Epidermal melanocyte (primary cell): ENCODE measurements around the gene NBEAL2.

Experiments used
- DNase-seq: peaks from one replicate; pipeline ENCODE4 v3.0.0; 2011; ENCODE audit warnings: low spot score; ENCODE audit not compliant: insufficient read length

Gene NBEAL2, protein sequence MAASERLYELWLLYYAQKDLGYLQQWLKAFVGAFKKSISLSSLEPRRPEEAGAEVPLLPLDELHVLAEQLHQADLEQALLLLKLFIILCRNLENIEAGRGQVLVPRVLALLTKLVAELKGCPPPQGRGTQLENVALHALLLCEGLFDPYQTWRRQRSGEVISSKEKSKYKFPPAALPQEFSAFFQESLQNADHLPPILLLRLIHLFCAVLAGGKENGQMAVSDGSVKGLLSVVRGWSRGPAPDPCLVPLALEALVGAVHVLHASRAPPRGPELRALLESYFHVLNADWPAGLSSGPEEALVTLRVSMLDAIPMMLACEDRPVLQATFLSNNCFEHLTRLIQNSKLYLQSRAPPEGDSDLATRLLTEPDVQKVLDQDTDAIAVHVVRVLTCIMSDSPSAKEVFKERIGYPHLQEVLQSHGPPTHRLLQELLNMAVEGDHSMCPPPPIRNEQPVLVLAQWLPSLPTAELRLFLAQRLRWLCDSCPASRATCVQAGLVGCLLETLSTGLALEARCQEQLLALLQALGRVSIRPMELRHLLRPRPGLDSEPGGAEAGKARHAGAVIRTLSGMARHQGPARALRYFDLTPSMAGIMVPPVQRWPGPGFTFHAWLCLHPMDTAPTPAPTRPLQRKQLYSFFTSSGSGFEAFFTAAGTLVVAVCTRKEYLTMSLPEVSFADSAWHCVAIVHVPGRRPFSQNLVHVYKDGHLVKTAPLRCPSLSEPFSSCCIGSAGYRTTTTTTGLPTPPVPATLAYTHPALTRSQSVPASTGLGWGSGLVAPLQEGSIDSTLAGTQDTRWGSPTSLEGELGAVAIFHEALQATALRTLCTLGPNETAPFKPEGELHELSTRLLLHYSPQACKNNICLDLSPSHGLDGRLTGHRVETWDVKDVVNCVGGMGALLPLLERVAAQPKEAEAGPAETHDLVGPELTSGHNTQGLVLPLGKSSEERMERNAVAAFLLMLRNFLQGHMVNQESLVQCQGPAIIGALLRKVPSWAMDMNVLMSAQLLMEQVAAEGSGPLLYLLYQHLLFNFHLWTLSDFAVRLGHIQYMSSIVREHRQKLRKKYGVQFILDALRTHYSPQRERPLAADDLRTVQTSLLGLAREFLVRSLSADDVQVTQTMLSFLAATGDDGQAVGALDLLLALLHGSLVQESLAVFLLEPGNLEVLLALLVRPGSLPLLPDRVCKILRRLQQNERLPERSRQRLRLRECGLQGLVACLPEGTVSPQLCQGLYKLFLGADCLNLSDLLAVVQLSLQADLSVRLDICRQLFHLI (N-terminal part only)

DNA sequence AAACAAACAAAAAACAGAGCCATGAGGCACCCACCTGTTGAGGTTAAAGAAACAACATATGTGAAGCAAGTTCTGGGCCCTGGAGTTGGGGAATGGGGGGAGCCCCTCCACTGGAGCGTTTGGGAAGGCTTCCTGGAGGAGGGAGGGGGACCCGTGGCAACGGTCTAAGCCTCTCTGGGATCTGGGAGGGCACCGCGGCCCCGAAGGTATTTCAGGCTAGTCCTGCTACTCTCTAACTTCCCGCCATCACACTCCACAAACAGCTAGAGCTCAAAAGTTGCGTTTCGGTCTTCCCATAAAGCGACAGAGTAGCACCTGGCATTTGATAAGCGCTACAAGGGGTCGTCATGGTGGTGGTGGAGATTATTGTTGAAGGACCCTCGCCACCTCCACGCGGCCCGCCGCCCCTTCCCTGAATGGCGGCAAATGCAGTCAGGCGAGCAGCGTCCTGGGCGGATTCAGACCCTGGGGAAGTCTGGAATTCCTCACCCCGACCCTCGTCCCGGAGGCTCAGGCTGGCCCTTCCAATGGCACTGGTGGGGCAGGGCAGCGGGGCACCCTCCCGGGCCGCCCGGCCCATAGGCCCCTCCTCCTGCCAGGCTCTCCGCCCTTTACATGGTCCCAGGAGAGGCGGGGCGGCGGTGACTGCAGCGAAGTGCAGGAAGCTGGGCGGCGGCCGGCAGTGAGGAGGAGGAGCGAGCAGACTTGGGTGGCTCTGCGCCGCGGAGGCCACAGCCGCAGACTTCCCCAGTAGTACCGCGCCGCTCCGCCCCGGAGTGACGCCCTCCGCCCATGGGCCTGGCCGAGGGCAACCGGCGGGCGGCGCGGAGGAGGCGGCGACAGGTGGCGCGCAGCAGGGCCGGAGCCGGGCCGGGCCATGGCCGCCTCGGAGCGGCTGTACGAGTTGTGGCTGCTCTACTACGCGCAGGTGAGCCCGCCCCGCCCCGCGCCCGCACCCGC is at the start of gene NBEAL2:
Gene NBEAL2, plus strand, starts transcription at position 682 of the 960 bp plus-strand sequence. Its CDS starts 196 bp downstream, at position 878.
- DNase-seq: peak; percentile 95

- no peak for DNase-seq
Measured at GRCh38 chr3:46930166-46930944, 49.1 kb upstream of the NBEAL2 start.

- DNase-seq: peak; percentile 76
Measured at GRCh38 chr3:46930945-46931403, 48.5 kb upstream of the NBEAL2 start.

- DNase-seq: peak; percentile 76
Measured at GRCh38 chr3:46931631-46932331, 47.7 kb upstream of the NBEAL2 start.

GRCh38 chr3:46932455-46933225 is 46.8 kb upstream of the NBEAL2 start:
- no peak for DNase-seq

DNA sequence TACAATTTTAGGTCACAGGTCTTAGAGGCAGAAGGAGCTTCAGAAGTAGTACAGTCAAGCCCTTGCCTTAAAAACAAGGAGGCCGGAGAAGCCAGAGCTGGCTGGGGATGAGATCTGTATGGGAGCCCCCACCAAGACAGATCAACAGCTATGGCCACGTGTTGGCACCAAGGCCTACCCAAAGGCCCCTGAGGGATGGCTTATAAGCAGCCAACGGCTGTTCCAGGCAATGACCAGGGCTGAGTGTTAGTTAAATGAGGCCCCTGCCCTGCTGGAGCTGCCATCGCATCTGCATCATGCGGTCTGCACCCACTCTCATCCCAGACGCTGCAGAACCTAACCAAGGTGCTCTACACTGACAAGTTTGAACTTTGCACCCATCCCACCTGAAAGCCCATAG is 46.2 kb upstream of the NBEAL2 start:
- no peak for DNase-seq

GRCh38 chr3:46934072-46934471 is 45.4 kb upstream of the NBEAL2 start:
- no peak for DNase-seq

DNA sequence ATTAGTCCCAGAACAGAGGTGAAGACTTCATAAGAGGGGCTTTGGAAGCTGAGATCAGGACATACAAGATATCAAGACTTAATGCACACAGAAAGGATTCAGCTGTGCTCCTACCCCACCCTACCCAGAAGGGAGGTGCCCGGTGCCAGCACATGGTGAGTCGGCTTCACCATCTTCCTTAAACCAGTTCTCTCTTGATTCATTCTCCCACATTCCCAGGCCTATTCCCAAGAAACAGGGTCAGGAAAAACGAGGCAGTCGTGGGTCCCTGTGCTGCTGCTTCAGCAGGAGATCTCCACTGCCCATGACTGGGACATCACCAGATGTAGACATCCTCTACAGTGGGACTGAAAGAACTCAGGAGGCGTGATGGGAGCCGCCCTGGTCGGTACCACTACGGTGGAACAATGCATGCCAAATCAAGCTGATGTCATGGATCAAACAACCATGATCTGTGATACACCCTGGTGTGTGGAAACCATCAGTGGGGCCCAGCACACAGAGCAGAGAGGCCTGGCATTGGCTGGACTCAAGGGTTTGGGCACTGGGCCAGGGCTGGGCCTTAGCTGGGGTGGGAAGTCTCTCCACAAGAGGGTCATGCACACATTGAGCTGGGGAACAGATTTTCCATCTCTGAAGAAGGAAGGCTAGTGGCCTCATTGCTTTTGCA is 44.8 kb upstream of the NBEAL2 start:
- DNase-seq: no peak

DNA sequence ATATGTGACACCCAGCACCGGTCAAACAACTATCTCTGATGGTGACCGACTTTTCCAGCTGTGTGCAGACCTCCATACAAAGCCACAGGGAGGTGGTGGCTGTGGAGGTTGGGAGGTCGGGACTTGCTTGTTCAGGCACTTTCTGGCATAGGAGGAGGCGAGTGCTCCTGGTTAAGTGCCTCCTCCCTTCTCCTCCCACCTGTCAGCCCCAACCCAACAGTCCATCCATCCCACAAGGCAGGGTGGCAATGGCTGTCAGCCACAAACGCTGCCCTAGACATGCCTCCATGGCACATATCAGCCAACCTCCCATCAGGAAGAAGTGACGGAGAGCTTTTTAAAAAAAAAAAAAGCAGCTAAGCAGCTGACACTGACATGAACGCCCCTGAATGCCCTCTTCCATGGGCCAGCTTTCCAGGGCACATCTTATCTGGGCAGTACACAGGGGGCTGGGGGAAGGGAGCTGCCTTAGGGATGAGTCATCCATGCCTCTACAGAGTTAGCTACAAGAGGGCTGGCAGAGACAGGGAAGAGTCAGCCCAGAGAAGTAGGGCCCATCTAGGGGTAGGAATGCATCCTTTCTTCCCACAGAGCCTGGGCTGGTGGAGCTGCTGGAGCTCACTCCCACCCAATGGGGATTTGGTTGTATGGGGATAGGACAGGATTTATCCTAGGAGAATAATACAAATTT is 44.2 kb upstream of the NBEAL2 start:
- DNase-seq: peak; percentile 88

GRCh38 chr3:46935989-46936558 is 43.4 kb upstream of the NBEAL2 start:
- DNase-seq: no peak

DNA sequence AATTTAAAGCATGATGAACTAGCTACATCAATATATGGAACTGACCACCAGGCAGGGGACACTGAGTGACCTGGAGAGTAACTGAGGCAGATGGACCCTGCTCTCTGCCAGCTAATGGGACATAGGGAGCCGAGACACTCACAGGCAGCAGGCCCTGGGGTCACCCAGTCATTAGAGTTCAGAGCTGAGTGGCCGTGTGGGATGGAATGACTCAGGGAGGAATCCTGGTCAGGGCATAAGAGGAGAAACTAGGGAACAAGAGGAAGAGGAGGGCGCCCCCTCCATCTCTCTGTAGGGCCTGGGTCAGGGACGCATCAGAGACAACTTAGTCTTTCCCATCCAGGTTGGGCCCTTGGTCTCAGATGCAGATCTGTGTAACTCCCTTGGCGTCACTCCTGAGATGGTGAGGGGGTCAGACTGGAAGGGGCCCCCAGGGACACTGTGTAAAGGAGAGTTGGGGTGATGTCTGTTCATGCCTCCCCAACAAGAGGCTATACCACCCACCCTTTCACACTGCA is 42.7 kb upstream of the NBEAL2 start:
- DNase-seq: no peak

DNA sequence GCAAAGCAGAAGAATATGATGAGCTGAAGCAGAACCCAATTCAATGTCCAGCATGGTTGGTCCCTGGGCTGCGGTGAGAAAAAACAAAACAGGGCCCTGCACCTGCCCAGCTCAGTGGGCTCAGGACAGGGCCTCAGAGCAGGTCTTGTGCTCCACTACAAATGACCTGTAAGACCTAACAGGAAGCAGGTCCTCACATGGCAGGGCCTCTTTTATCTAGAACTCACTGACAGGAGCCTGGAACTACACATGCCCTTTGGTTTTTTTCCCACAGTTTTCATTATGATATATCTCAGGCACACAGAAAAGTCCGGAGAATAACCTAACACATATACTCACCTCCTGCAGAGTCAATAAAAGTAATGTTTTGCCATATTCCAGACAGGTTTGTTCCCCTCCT is 41.3 kb upstream of the NBEAL2 start:
- DNase-seq: no peak

DNA sequence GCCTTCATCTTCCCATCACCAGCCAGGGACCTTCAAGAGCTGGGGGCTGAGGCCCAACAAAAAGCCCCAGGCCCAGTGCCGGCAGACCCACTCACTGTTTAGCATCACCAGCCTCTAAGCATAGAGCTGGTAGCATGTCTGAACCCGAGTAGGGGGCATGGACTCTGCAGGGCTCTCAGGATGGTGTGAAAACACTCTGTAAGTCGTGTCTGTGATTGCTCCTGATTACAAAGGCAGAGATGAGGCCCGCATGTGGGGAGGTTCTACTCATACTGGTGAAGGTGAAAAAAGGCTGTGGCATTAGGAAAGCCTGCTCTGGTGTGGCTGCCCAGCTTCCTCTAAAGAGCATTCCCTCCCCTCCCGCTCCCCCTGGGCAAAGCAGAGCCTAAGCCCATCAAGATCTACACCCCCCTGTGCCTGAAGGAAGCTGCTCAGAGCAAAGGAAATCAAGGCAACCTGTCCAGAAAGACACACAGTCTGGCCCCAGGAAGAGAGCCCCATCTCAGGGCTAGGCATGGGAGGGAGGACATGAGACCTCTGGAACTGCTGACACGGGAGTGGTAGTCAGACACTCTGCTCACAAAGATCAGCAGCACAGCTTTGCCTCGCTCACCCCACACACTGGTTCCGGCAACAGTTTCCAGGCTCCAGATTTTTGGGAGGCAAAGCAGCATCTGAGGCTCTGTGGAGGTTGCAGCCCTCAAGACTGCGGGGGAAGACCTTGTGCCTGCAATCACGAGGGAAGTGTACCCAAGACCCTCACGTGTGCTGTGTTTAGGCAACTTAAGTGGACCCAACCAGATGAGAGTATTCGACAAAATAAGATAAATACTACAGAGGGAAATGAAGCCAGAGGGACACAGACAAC is 39.7 kb upstream of the NBEAL2 start:
- no peak for DNase-seq

GRCh38 chr3:46942076-46942475 is 37.4 kb upstream of the NBEAL2 start:
- no peak for DNase-seq

- DNase-seq: no peak
Measured at GRCh38 chr3:46942481-46943236, 36.8 kb upstream of the NBEAL2 start.
